Measurements from ENCODE around the gene EXOC6B. TPM values are rescaled to one million over a fixed set of nuclear protein-coding genes. Genes with fewer than 3 reads are reported as not detected.

The EXOC6B gene
- total and polyA plus RNA-seq, 9 of the 15 experiments (the other 6 are each of a cell fraction or from before 2014, with no cell fraction given) = 0.28 to 4.2 (median 2.0) TPM

DNA sequence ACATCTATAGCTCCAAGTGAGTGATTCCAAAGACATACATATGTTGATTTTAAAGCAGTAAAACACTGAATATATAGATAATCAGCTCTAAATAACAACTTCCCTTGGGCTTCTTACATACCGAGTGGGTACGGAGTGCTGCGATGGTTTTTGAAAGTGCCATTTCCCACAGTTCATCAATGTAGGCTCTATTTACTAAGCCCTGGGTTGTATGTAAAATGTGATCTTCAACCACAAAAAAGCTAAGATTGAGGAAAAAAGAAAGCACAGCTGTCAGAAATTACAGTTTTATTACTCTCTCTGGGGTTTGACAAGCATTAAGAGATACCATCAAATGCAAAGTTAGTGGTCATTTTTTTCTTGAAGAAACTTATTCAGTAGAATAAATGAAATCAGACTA, 312.8 kb downstream of the EXOC6B start:
- intact Hi-C loops (cut with micrococcal nuclease) = no loop called here
- Histone ChIP-seq H3K9me1 (ENCODE audit: control insufficient read depth, insufficient read depth, low read length) (no peaks in the 10 kb centered on the region), H3K79me2 (ENCODE audit: control insufficient read depth, insufficient read depth, low read length) (no peaks in the 10 kb centered on the region), H2AFZ (ENCODE audit: low read depth, low read length) (no peak overlapping the region), H3K9me3 (replicated peaks; ENCODE audit: control insufficient read depth, insufficient read depth, low read depth, low read length) (no peaks in the 10 kb centered on the region), H3K36me3 (ENCODE audit: control insufficient read depth, insufficient read depth, low read length) (no peaks in the 10 kb centered on the region), H3K4me2 (ENCODE audit: insufficient read depth, low read length) (no peak overlapping the region), H3K27me3 (ENCODE audit: control insufficient read depth in 2 of 2, insufficient read depth in 2 of 2, low read length in 2 of 2) (no peaks in the 10 kb centered on the region), H3K27ac (ENCODE audit: extremely low read depth, low read depth, low read length) (no peak overlapping the region), H3K4me1 (replicated peaks in 1 of 2; ENCODE audit: control insufficient read depth in 2 of 2, insufficient read depth in 2 of 2, low read length in 2 of 2) (no peaks in the 10 kb centered on the region; a peak in 1 of 5 replicates), H3K9ac (ENCODE audit: insufficient read depth in 1 of 2, low read depth in 2 of 2, low read length in 2 of 2) (no peak overlapping the region), H4K20me1 (replicated peaks; ENCODE audit: control insufficient read depth, insufficient read depth, low read length) (no peaks in the 10 kb centered on the region), H3K4me3 (no peak overlapping the region)
- CTCF ChIA-PET (ENCODE audit: low intra/inter-chr PET ratio) = no interaction called here
- 94% methylated on average over 3 of the region's 3 CpGs for WGBS (ENCODE audit: insufficient coverage, low coverage, missing lambda C conversion rate)
- no peak for FAIRE-seq
- no peak for ATAC-seq
- in situ Hi-C loops (cut with MboI) = no loop called here
- no TSS peak for BruUV-seq (replicated peaks)
- TF ChIP-seq NUFIP1 (IDR thresholded peaks at IDR 0.05; ENCODE audit: partially characterized antibody) (no peak), CBX5 (IDR thresholded peaks at IDR 0.05; ENCODE audit: borderline replicate concordance, low read depth) (no peak), TAF15 (IDR thresholded peaks at IDR 0.05; ENCODE audit: low read depth, low read length) (no peak), NFRKB (IDR thresholded peaks at IDR 0.05; ENCODE audit: low read depth) (no peak), POLR2B (IDR thresholded peaks at IDR 0.05; ENCODE audit: low read depth, partially characterized antibody) (no peak), EP400 (IDR thresholded peaks at IDR 0.05) (no peak), ZNF507 (tag; conservative IDR thresholded peaks at IDR 0.05) (no peak), HNRNPH1 (optimal IDR thresholded peaks at IDR 0.05; ENCODE audit: low read depth, low read length) (no peak), ZC3H11A (IDR thresholded peaks at IDR 0.05; ENCODE audit: low read depth, low read length) (no peak), HNRNPLL (IDR thresholded peaks at IDR 0.05; ENCODE audit: low read depth, low read length, poor library complexity, severe bottlenecking) (no peak)
- TF ChIP-seq, protein P1, sequence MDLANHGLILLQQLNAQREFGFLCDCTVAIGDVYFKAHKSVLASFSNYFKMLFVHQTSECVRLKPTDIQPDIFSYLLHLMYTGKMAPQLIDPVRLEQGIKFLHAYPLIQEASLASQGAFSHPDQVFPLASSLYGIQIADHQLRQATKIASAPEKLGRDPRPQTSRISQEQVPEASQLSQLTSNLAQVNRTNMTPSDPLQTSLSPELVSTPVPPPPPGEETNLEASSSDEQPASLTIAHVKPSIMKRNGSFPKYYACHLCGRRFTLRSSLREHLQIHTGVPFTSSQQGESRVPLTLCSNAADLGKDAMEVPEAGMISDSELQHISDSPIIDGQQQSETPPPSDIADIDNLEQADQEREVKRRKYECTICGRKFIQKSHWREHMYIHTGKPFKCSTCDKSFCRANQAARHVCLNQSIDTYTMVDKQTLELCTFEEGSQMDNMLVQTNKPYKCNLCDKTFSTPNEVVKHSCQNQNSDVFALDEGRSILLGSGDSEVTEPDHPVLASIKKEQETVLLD (IDR thresholded peaks at IDR 0.05) = no peak
- TF ChIP-seq, protein P2, sequence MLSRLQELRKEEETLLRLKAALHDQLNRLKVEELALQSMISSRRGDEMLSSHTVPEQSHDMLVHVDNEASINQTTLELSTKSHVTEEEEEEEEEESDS (CRISPR knock-in tag; IDR thresholded peaks at IDR 0.05) = no peak
- POLR2A ChIA-PET = no interaction called here
- DNase-seq (ENCODE audit: extremely low read depth in 1 of 4, low spot score in 3 of 4) = no peak

Measured in K562 (cell line).